Skeletal muscle tissue (tissue), 4 donors: ENCODE measurements around the gene POMGNT1. TPM values are rescaled to one million over a fixed set of nuclear protein-coding genes. Genes with fewer than 3 reads are reported as not detected.

Experiments
- H3K27ac ChIP-seq: one replicate; pipeline ENCODE4 v1.7.0; 2013; ENCODE audit warnings: mild to moderate bottlenecking, low read depth, low read length, inconsistent platforms
- H3K27me3 ChIP-seq, 3 donors: one replicate each; pipeline ENCODE4 v1.7.0; 2013; ENCODE audit warnings: low read length in 3 of 3; ENCODE audit not compliant: control insufficient read depth in 3 of 3, insufficient read depth in 3 of 3
- H3K36me3 ChIP-seq, 3 donors: one replicate each; pipeline ENCODE4 v1.7.0; 2013; ENCODE audit warnings: low read length in 3 of 3; ENCODE audit not compliant: control insufficient read depth in 3 of 3, insufficient read depth in 3 of 3
- H3K4me1 ChIP-seq, 3 donors: one replicate each; pipeline ENCODE4 v1.7.0; 2013; ENCODE audit warnings: low read length in 3 of 3, mild to moderate bottlenecking in 3 of 3; ENCODE audit not compliant: control insufficient read depth in 3 of 3, insufficient read depth in 3 of 3
- H3K4me3 ChIP-seq, 3 donors: one replicate each; pipeline ENCODE4 v1.7.0; 2013; ENCODE audit warnings: low read length in 3 of 3
- H3K9ac ChIP-seq, 3 donors: one replicate each; pipeline ENCODE4 v1.7.0; 2013; ENCODE audit warnings: low read length in 3 of 3, mild to moderate bottlenecking in 3 of 3, moderate library complexity in 2 of 3, low read depth in 1 of 3
- H3K9me3 ChIP-seq, 3 donors: one replicate each; pipeline ENCODE4 v1.7.0; 2013; ENCODE audit warnings: low read length in 3 of 3; ENCODE audit not compliant: control insufficient read depth in 3 of 3
- total RNA-seq: library from RNA; depleted of rRNA; stranded (reverse); fragments of >200 nt; gene quantifications from one replicate; pipeline ENCODE4 v1.2.3, GENCODE V29; 2014
- donor health status: Osteomylitis.

POMGNT1 gene
- total RNA-seq, 1 donor from 2014 or later = 23.5 TPM

- Histone ChIP-seq H3K4me3 (no peak overlapping the region), H3K27ac (no peak overlapping the region), H3K4me1 (peaks cover 0 to 4% (median 2%) of the 10 kb centered on the region in 3 donors), H3K36me3 (no peaks in the 10 kb centered on the region), H3K9ac (no peak overlapping the region), H3K9me3 (no peaks in the 10 kb centered on the region), H3K27me3 (no peaks in the 10 kb centered on the region)
These were observed 12.8 kb upstream of the POMGNT1 start for GRCh38 chr1:46211051-46211450.

- Histone ChIP-seq H3K27me3 (no peaks in the 10 kb centered on the region), H3K9ac (no peak overlapping the region), H3K27ac (no peak overlapping the region), H3K4me1 (peaks cover 0 to 7% (median 4%) of the 10 kb centered on the region in 3 donors), H3K36me3 (no peaks in the 10 kb centered on the region), H3K4me3 (no peak overlapping the region), H3K9me3 (no peaks in the 10 kb centered on the region)
These were observed 12.3 kb upstream of the POMGNT1 start for GRCh38 chr1:46210561-46210960.

- Histone ChIP-seq H3K9ac (no peak overlapping the region), H3K4me1 (peaks cover 20 to 30% (median 22%) of the 10 kb centered on the region in 3 donors), H3K27ac (no peak overlapping the region), H3K27me3 (no peaks in the 10 kb centered on the region), H3K4me3 (no peak overlapping the region), H3K36me3 (no peaks in the 10 kb centered on the region), H3K9me3 (no peaks in the 10 kb centered on the region)
These were observed 8.2 kb upstream of the POMGNT1 start for GRCh38 chr1:46206399-46206798.

GRCh38 chr1:46205791-46206190 lies 7.6 kb upstream of the POMGNT1 start:
- Histone ChIP-seq H3K9me3 (no peaks in the 10 kb centered on the region), H3K36me3 (no peaks in the 10 kb centered on the region), H3K9ac (no peak overlapping the region), H3K27ac (no peak overlapping the region), H3K4me1 (peaks cover 20 to 30% (median 22%) of the 10 kb centered on the region in 3 donors), H3K4me3 (no peak overlapping the region), H3K27me3 (no peaks in the 10 kb centered on the region)

GRCh38 chr1:46205141-46205540 lies 6.9 kb upstream of the POMGNT1 start:
- Histone ChIP-seq H3K9ac (peak overlapping the region in 1 of 3 donors; percentile 38), H3K4me3 (no peak overlapping the region), H3K27me3 (no peaks in the 10 kb centered on the region), H3K4me1 (peaks cover 20 to 30% (median 22%) of the 10 kb centered on the region in 3 donors), H3K36me3 (no peaks in the 10 kb centered on the region), H3K27ac (no peak overlapping the region), H3K9me3 (no peaks in the 10 kb centered on the region)

GRCh38 chr1:46204406-46204742 lies 6.1 kb upstream of the POMGNT1 start:
- H3K4me3 ChIP-seq = peak overlapping the region; percentile 70 to 78 (median 72)
- no peak overlapping the region for H3K27ac ChIP-seq
- H3K4me1 ChIP-seq = peaks cover 20 to 30% (median 23%) of the 10 kb centered on the region in 3 donors
- no peaks in the 10 kb centered on the region for H3K36me3 ChIP-seq
- H3K27me3 ChIP-seq = no peaks in the 10 kb centered on the region
- H3K9me3 ChIP-seq = no peaks in the 10 kb centered on the region
- H3K9ac ChIP-seq = peak overlapping the region; percentile 22 to 57 (median 38)

GRCh38 chr1:46203738-46204405 lies 5.6 kb upstream of the POMGNT1 start:
- peak overlapping the region; percentile 22 to 76 (median 48) for H3K9ac ChIP-seq
- H3K4me3 ChIP-seq = peak overlapping the region; percentile 70 to 78 (median 72)
- H3K36me3 ChIP-seq = no peaks in the 10 kb centered on the region
- H3K4me1 ChIP-seq = peaks cover 20 to 30% (median 25%) of the 10 kb centered on the region in 3 donors
- no peaks in the 10 kb centered on the region for H3K9me3 ChIP-seq
- H3K27me3 ChIP-seq = no peaks in the 10 kb centered on the region
- H3K27ac ChIP-seq = no peak overlapping the region

GRCh38 chr1:46199233-46199749 lies 1.1 kb upstream of the POMGNT1 start:
- H3K4me1 ChIP-seq = peaks cover 28 to 37% (median 36%) of the 10 kb centered on the region in 3 donors
- H3K9me3 ChIP-seq = no peaks in the 10 kb centered on the region
- H3K4me3 ChIP-seq = peak overlapping the region in 1 of 3 donors; percentile 97
- H3K27ac ChIP-seq = no peak overlapping the region
- peak overlapping the region; percentile 40 to 93 (median 58) for H3K9ac ChIP-seq
- no peaks in the 10 kb centered on the region for H3K27me3 ChIP-seq
- peaks cover 15 to 25% (median 24%) of the 10 kb centered on the region in 3 donors for H3K36me3 ChIP-seq

- Histone ChIP-seq H3K27me3 (no peaks in the 10 kb centered on the region), H3K27ac (peak overlapping the region; percentile 15), H3K9me3 (no peaks in the 10 kb centered on the region), H3K36me3 (peaks cover 32 to 42% (median 40%) of the 10 kb centered on the region in 3 donors), H3K4me3 (peak overlapping the region; percentile 82 to 97 (median 94)), H3K9ac (peak overlapping the region; percentile 87 to 90 (median 90)), H3K4me1 (peaks cover 15 to 21% (median 20%) of the 10 kb centered on the region in 3 donors)
These were observed 672 bp downstream of the POMGNT1 start for GRCh38 chr1:46197560-46197963.

- Histone ChIP-seq H3K4me3 (no peak overlapping the region), H3K9me3 (no peaks in the 10 kb centered on the region), H3K36me3 (peaks cover 41 to 51% (median 49%) of the 10 kb centered on the region in 3 donors), H3K4me1 (peaks cover 15 to 21% (median 20%) of the 10 kb centered on the region in 3 donors), H3K9ac (peak overlapping the region in 1 of 3 donors; percentile 11), H3K27me3 (no peaks in the 10 kb centered on the region), H3K27ac (no peak overlapping the region)
These were observed 1.6 kb downstream of the POMGNT1 start for GRCh38 chr1:46196609-46197008.
